ENCODE measurements around the gene DDX1.
"Not testable (repeated sequence)": the region's sequence is repeated elsewhere in the genome, so short reads cannot be mapped to it uniquely, and the experiment has no call there.

Gene DDX1

DNA sequence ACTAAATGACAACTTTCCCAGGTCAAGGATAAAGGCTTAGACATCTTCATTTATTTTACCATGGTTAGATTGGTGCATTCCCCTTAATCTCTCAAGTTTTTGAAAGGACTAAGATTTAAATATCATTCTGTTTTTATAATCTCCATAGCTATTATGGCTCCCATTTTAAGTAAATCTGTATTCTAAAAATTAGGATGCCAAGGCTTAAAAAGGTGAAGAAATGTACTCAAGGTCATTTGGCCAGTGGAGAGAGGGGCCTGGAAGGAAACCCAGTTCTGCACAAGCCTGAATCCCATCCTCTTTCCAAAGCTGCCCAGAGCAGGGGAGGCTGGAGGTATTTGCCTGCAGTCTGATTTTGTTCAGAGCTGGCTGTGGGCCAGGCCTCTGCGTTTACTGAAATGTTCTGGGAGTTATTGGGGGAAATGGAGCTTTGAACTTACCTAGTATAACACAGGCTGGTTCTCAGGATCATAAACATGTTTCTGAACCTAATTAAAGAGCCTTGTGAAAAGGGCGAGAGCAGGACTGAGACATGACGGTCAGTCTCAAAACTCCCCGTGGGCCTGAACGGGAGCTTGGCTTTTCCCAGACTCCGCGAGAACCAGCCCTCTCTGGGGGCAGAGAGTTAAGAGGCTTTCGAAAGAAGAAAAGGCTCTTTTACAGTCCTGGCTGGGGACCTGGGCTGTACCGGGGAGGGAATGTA lies 85.6 kb downstream of the DDX1 start:
- DNase-seq (ENCODE audit: low read depth in 2 of 2) = no peak

DNA sequence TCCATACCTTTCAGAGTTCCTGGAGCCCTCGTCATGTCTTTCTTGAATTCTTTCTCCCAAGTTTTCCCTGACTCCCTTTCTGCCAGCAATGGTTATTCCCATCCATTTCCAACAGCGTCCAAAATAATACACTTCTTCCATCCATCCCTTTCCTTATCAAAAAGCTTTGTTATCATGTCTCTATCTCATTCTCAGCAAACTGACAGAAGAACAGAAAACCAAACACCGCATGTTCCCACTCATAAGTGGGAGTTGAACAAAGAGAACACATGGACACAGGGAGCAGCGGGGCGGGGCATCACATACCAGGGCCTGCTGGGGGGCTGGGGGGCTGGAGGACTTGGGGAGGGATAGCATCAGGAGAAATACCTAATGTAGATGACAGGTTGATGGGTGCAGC lies 86.7 kb downstream of the DDX1 start:
- DNase-seq (ENCODE audit: low read depth in 2 of 2) = no peak

DNA sequence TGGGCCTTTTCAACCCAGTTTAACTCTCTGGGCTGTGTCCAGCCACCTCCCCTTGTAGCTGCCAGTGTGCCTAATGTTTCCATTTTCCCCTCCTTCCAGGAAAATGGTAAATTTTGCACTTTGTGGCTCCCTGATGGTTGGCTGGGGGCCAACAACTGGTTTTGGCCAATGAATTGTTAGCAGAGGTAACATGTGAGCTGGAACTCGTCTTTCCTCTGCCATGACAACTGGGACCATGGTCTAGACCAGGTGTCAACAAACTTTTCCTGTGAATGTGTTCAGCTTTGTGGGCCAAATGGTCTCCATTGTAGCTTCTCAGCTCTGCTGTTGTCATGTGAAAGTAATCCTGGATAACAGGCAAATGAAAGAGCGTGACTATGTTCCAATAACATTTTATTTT lies 87.2 kb downstream of the DDX1 start:
- DNase-seq (ENCODE audit: low read depth in 2 of 2) = no peak

GRCh38 chr2:15679386-15679924 lies 87.8 kb downstream of the DDX1 start:
- no peak for DNase-seq (ENCODE audit: low read depth in 2 of 2)

- not testable (repeated sequence) for DNase-seq (ENCODE audit: low read depth in 2 of 2)
Observed at GRCh38 chr2:15680132-15680531, 88.5 kb downstream of the DDX1 start.
